Lower leg skin (tissue), 4 donors: ENCODE data around the gene AKR1C1. TPM values are rescaled to one million over a fixed set of nuclear protein-coding genes. Genes with fewer than 3 reads are reported as not detected.
"Not testable (repeated sequence)": the region's sequence is repeated elsewhere in the genome, so short reads cannot be mapped to it uniquely, and the experiment has no call there.

Experiments
- DNase-seq, 2 donors: peaks; one replicate each; pipeline ENCODE4 v3.0.0-alpha.2; 2019; ENCODE audit warnings: low spot score in 2 of 2
- H3K4me3 ChIP-seq: fragments of 200-600 bp; sonication (generic); 2 replicates; pipeline ENCODE4 v1.5.1; 2017; ENCODE audit warnings: mild to moderate bottlenecking, low read depth; ENCODE audit not compliant: poor library complexity, severe bottlenecking
- CTCF ChIP-seq, 3 donors: fragments of 450-650 bp; IDR thresholded peaks; one replicate each; pipeline ENCODE4 v1.5.1; 2016; ENCODE audit warnings: antibody characterized with exemption in 3 of 3, mild to moderate bottlenecking in 3 of 3, moderate library complexity in 2 of 3
- POLR2A ChIP-seq, 2 donors: fragments of 450-650 bp; IDR thresholded peaks; one replicate each; pipeline ENCODE4 v1.6.1; 2016 to 2017; ENCODE audit warnings: antibody characterized with exemption in 2 of 2, mild to moderate bottlenecking in 1 of 2, moderate library complexity in 1 of 2
- WGBS, 2 donors: methylation state at CpG; one replicate each; pipeline ENCODE4 v1.1.5; 2018; 5-methylcytosine and 5-hydroxymethylcytosine counted together
- intact Hi-C: fragments of 100-400 bp; cut with DNase I; formaldehyde crosslinking; loops from one replicate; pipeline ENCODE4 v1.15.0; 2023; ENCODE audit warnings: low total_unique reads
- total RNA-seq, 4 donors: library from RNA; depleted of rRNA; stranded (reverse); fragments of >200 nt; gene quantifications; one replicate each; pipeline ENCODE4 v1.1.0, GENCODE V29; 2016

Gene AKR1C1
- total RNA-seq, 4 donors from 2014 or later: 16.3 to 44.4 (median 31.3) TPM

GRCh38 chr10:5023177-5023805 lies 60.1 kb downstream of the AKR1C1 start:
- TF ChIP-seq CTCF (IDR thresholded peaks at IDR 0.05) (no peak), POLR2A (IDR thresholded peaks at IDR 0.05) (no peak)
- DNase-seq: no peak
- intact Hi-C loops: no loop called here
- WGBS, 2 donors: 47 to 58% methylated on average over 4 of the region's 4 CpGs
- no peak overlapping the region for H3K4me3 ChIP-seq

GRCh38 chr10:5025461-5025881 lies 62.3 kb downstream of the AKR1C1 start:
- H3K4me3 ChIP-seq, intact Hi-C loops, DNase-seq: not testable (repeated sequence)

- no peak for DNase-seq
- no peak for TF ChIP-seq POLR2A (IDR thresholded peaks at IDR 0.05)
- TF ChIP-seq CTCF (IDR thresholded peaks at IDR 0.05): no peak
- 87 to 97% methylated on average over 1 of the region's 1 CpG for WGBS, 2 donors
- no peak overlapping the region for H3K4me3 ChIP-seq
- intact Hi-C loops: no loop called here
These were observed 67.8 kb downstream of the AKR1C1 start for GRCh38 chr10:5030989-5031388.

- H3K4me3 ChIP-seq, intact Hi-C loops, DNase-seq: not testable (repeated sequence)
- 82 to 92% methylated on average over 4 of the region's 4 CpGs for WGBS, 2 donors
These were observed 68.4 kb downstream of the AKR1C1 start for GRCh38 chr10:5031588-5031987.

GRCh38 chr10:5032444-5032843 lies 69.2 kb downstream of the AKR1C1 start:
- intact Hi-C loops, DNase-seq, H3K4me3 ChIP-seq: not testable (repeated sequence)
- 81 to 96% methylated on average over 12 to 22 of the region's 22 CpGs for WGBS, 2 donors

Other genes starting within 250 kb of the AKR1C1 start
- 1 to 10 TPM in 3 of 4 donors, under 1 TPM in 1; 0.91 to 6.2 (median 3.8) TPM for gene AKR1E2, start 137.2 kb upstream of the AKR1C1 start, total RNA-seq
- gene AKR1C2, start 40.4 kb downstream of the AKR1C1 start, total RNA-seq: 10 to 100 TPM in 3 of 4 donors, 1 to 10 TPM in 1; 9.3 to 27.5 (median 20.1) TPM
- 10 to 100 TPM; 17.2 to 38.7 (median 29.6) TPM for gene AKR1C3, start 131.0 kb downstream of the AKR1C1 start, total RNA-seq
- gene AKR1C8, start 221.7 kb downstream of the AKR1C1 start, total RNA-seq: not detected
- gene AKR1C4, start 233.4 kb downstream of the AKR1C1 start, total RNA-seq: not detected